Endothelial cell (in vitro differentiated cells): ENCODE results near the gene SPC24. TPM values are rescaled to one million over a fixed set of nuclear protein-coding genes. Genes with fewer than 3 reads are reported as not detected.

Experiments
- DNase-seq: peaks from one replicate; pipeline ENCODE4 v3.0.0; 2021; ENCODE audit warnings: low spot score
- H3K27ac Mint-ChIP-seq: one replicate; pipeline ENCODE4 v1.8.0; 2021; ENCODE audit warnings: mixed read lengths, inconsistent platforms; ENCODE audit not compliant: unreplicated experiment
- H3K27me3 Mint-ChIP-seq: one replicate; pipeline ENCODE4 v1.8.0; 2021; ENCODE audit warnings: mild to moderate bottlenecking, moderate library complexity, mixed read lengths, inconsistent platforms; ENCODE audit not compliant: unreplicated experiment
- H3K36me3 Mint-ChIP-seq: one replicate; pipeline ENCODE4 v1.8.0; 2021; ENCODE audit warnings: mild to moderate bottlenecking, low read depth, mixed read lengths, inconsistent platforms; ENCODE audit not compliant: unreplicated experiment
- H3K4me1 Mint-ChIP-seq: one replicate; pipeline ENCODE4 v1.8.0; 2021; ENCODE audit warnings: mild to moderate bottlenecking, mixed read lengths, inconsistent platforms; ENCODE audit not compliant: unreplicated experiment
- H3K4me3 Mint-ChIP-seq: one replicate; pipeline ENCODE4 v1.8.0; 2021; ENCODE audit warnings: mild to moderate bottlenecking, mixed read lengths, inconsistent platforms; ENCODE audit not compliant: unreplicated experiment
- H3K9me3 Mint-ChIP-seq: one replicate; pipeline ENCODE4 v1.8.0; 2021; ENCODE audit warnings: mixed read lengths, inconsistent platforms; ENCODE audit not compliant: unreplicated experiment
- CTCF ChIP-seq: fragments of 200-600 bp; sonication (generic); IDR thresholded peaks from one replicate; pipeline ENCODE4 v1.5.0; 2021; ENCODE audit warnings: antibody characterized with exemption; ENCODE audit not compliant: unreplicated experiment
- total RNA-seq: library from RNA; stranded (reverse); fragmentation: NEBNext Ultra II Directional; extraction: Animal tissue kit (Norgen Biotek cat#: 25700); gene quantifications from one replicate; pipeline ENCODE4 v1.2.1, GENCODE V29; 2021; ENCODE audit not compliant: unreplicated experiment

The SPC24 gene
- total RNA-seq, 1 donor from 2014 or later = 17.0 TPM

- no peak for TF ChIP-seq CTCF
- peaks cover 14% of the 10 kb centered on the region for H3K4me1 Mint-ChIP-seq
- peak overlapping the region; percentile 37 for H3K4me3 Mint-ChIP-seq
- peaks cover 18% of the 10 kb centered on the region for H3K27me3 Mint-ChIP-seq
- no peak overlapping the region for H3K27ac Mint-ChIP-seq
- peaks cover 27% of the 10 kb centered on the region for H3K36me3 Mint-ChIP-seq
- no peaks in the 10 kb centered on the region for H3K9me3 Mint-ChIP-seq
- no peak for DNase-seq
Observed at GRCh38 chr19:11198769-11199424, 43.3 kb upstream of the SPC24 start.

- no peak for TF ChIP-seq CTCF
- H3K36me3 Mint-ChIP-seq = peaks cover 26% of the 10 kb centered on the region
- H3K27me3 Mint-ChIP-seq = peaks cover 18% of the 10 kb centered on the region
- DNase-seq = no peak
- peak overlapping the region; percentile 91 for H3K4me3 Mint-ChIP-seq
- H3K27ac Mint-ChIP-seq = peak overlapping the region; percentile 64
- peaks cover 14% of the 10 kb centered on the region for H3K4me1 Mint-ChIP-seq
- H3K9me3 Mint-ChIP-seq = no peaks in the 10 kb centered on the region
Observed at GRCh38 chr19:11198175-11198534, 42.6 kb upstream of the SPC24 start.

GRCh38 chr19:11197291-11198174 lies 42.0 kb upstream of the SPC24 start, which contains the start of gene KANK2:
Gene KANK2 (minus strand): TSS chr19:11197545. CDS start chr19:11194511, 3,034 bp downstream.
- no peaks in the 10 kb centered on the region for H3K9me3 Mint-ChIP-seq
- DNase-seq = peak; percentile 88
- H3K4me3 Mint-ChIP-seq = peak within 1 kb of the TSS; percentile 93
- peaks cover 12% of the 10 kb centered on the region for H3K27me3 Mint-ChIP-seq
- H3K27ac Mint-ChIP-seq = peak within 1 kb of the TSS; percentile 64
- peaks cover 14% of the 10 kb centered on the region for H3K4me1 Mint-ChIP-seq
- TF ChIP-seq CTCF = peak; percentile 21
- H3K36me3 Mint-ChIP-seq = peaks cover 20% of the 10 kb centered on the region

GRCh38 chr19:11196406-11197287 lies 41.1 kb upstream of the SPC24 start:
- peak; percentile 49 for DNase-seq
- TF ChIP-seq CTCF = no peak
- peaks cover 24% of the 10 kb centered on the region for H3K36me3 Mint-ChIP-seq
- H3K27ac Mint-ChIP-seq = peak overlapping the region; percentile 36
- H3K4me1 Mint-ChIP-seq = peaks cover 14% of the 10 kb centered on the region
- H3K27me3 Mint-ChIP-seq = peaks cover 10% of the 10 kb centered on the region
- no peaks in the 10 kb centered on the region for H3K9me3 Mint-ChIP-seq
- H3K4me3 Mint-ChIP-seq = peak overlapping the region; percentile 93
